Nucleus accumbens (tissue), 56 donors: ENCODE results near the gene GALNT3.
A peak's percentile ranks its signal among the peaks of the same experiment; 100 is the strongest.

ENCODE experiments used
- DNase-seq, 56 donors: peaks; one replicate each; lab custom pipeline; 2025; lab: John Stamatoyannopoulos, UW

GALNT3 gene

DNA sequence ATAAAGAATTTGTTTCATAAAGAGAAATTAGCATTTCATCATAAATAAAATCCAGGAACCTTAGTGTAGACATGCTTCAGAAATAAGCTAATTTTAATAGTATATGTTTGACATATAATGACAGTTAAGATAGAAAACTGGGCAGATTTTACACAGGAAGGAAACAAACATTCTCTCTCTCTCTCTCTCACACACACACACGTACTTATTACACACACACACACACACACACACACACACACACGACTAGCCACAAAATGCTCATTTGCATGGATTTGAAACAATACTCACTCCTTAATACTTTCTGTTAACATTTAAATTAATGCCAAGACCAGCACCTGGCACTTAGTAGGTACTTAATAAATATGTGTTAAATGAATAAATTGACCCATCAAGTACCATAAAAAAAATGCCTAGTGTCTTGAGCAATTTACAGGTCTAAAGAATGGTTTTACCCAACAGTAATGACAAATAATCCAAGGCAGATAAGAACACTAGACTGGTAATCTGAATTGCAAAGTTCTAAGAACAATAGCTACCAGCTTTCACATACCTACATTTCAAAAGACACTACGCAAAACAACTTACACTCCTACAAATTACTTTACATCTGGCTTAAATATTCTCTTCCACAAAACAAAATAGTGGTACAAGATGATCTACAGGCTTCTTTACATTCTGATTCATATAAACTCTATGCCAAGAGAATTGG lies 2.9 kb upstream of the GALNT3 start:
- DNase-seq, result no peak

DNA sequence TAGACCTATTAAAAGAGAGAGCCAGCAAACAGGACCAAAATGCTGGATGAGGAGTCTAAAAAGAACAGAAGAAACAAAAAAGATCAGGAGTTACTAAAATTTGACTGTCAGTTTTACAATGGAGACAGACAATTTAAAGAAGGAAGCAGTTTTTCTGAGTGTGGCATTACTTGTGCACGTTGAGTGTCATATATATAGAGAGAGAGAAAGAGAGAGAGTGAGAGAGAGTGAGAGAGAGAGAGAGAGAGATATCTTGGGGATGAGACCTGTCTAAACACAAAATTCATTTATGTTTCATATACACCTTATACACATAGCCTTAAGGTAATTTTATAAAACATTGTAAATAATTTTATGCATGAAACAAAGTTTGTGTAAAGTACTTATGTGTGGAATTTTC lies 2.1 kb upstream of the GALNT3 start:
- no peak for DNase-seq

DNA sequence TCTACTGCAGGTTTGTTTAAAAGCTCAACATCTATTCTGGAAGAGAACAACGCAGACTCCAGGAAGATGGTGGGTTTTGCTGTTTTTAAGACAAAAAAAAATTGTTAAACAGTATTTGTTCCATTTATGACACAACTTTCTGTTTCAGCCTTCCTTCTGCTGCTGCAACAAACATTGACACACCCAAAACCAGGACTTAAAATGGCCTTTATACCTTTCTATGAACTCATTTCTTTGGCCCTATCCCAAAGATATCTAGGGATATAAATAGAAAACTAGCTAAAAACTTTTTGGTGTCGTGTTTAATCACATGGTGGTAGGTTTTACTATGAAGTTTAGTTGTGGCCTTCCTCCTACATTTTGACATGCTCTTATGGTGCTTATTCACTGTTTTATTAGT lies 964 bp upstream of the GALNT3 start:
- no peak for DNase-seq

DNA sequence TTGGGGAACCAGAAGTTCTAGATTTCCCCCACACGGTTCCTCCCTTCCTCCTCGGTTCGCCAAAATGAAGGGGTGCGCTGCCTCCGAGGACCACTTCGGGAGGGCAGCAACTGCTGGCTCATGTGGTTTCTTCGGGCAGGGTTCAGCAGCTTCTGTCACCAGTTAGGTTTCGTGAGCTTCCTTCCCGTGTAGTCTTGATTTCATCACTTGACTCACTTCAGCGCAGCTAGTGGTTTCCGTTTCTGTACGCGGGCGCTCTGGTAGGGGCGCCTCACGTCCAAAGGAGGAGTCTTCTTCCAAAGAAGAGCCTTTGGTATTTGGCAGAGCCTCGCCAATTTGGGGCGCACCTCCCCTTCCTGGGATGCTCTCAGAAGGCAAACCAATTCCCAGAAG lies 485 bp upstream of the GALNT3 start:
- peak in 3 of 56 donors; percentile 5 to 23 (median 19) for DNase-seq

DNA sequence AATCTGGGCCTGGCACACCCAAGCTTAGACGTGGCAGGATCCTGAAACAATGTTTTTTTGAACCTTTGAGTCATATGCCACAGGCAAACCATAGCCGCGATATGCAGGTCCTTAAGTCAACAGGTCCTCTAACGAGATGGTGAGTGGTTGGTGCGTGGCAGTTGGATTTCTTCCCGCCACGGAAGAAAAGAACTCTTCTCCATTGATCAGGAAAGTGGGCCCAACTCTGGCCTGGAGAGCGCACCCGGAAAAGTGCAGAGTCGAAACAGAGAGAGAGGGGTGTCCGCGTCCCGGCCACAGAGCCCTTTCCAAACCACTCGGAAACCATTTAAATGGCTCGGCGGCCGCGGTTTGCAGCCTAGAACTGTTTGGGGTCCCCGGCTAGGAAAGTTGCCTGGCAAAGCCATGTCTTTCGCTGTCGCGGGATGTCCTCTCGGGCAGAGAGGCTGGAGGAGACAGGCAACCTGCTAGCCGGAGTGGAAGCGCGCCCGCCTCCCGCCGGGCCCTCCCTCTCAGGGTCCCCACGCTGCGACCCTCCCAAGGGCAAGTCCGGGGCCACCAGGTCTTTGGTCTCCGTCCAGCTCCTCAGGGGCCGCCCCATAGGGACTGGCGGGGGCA lies 777 bp downstream of the GALNT3 start:
- peak in 2 of 56 donors; percentile 10 to 23 for DNase-seq

DNA sequence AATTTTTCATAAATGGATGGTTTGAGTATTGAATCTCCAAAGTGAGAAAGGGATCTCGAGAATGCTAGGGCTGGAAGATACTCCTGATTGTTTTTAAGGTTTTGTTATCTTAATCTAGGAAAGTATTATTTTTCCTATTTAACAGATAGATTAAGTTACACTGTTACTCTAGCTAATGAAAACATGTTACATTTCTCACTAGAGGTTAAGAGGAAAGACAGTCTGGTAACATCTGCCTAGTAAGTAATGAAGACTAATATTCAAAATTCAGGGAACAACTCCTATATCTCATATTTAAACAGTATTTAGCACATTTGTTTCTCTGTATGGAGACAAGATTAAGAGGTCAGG lies 2.0 kb downstream of the GALNT3 start:
- no peak for DNase-seq

DNA sequence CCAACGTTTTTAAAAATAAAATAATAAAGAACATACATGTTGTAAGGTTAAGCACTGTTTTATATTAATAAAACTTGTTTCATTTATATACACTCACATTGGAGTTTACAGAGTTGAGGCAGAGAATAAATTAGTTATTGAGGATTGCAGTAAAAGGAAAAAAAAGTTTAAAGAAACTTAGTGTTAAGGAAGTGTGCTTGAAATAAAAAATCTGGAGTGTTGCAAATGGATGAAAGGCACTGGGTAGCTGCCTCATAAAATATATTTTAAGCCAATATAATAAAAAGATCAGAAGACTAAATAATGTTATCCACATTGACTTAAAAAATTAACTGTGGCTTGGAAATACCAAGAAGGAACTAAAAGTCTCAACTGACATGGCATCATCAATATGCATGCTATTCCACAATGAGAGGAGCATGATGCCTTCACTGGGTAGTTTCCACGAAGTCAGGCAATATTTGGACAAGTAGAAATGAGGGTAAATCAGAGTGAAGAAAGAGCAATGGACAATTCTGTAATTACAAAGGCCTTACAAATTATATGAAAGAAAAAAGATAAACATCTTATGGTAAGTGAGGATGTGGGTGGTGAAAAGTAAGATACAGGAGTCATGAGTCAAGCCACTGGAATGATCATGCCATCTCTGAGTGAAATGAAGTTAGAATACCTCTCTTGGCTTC lies 2.5 kb downstream of the GALNT3 start:
- DNase-seq, result no peak

DNA sequence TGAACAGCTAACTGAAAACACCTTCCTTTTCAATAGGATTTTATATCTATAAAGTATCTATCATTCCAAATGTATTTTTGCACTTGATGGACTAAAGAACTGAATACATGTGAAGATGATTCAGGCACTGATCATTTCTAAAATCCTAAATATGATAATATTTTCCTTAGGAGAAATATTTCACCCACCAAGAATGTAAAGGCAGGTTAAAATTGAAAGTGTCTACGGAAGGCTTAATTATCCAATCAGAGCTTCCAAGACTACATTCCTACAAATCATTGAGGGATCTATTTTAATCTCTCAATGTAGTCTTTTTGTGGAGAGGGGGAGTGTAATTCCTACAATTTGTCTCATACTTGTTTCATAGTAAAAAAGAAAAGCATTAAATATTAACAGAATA lies 3.6 kb downstream of the GALNT3 start:
- no peak for DNase-seq

DNA sequence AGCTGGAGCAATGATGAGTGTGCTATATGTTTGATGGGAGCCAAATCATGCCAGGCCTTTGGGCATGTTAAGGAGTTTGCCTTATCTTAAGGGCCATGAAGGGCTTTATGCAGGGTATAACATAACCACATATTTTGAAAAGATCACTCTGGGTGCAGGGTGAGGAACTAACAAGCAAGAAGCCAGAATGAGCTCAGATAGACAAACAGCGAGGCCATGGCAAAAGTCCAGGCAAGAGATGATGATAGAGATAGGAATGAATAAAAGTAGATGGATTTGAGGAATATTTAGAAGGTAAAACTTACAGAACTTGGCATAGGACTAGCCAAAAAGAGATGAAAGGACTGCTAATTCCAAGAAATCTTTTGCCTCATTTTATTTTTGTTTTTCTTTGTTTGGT lies 6.7 kb downstream of the GALNT3 start:
- DNase-seq, result no peak

DNA sequence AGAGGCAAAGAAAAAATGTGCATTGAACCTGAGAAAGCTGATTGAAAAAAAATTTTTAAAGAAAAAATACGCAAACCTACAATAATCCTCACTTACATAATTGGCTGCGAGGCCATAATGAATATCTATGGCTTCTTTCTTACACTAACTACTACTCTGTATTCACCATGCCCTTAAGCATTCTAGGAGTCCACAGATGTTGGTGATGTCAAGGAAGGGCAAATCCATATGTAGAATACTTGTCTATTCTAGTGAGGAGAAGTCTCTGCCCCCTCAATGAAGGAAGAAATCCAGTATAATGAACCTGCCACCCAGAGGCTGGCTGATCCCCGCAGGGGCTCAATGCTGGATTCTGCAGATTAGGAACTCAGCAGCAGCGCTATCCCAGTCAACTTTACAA lies 14.3 kb downstream of the GALNT3 start:
- no peak for DNase-seq

DNA sequence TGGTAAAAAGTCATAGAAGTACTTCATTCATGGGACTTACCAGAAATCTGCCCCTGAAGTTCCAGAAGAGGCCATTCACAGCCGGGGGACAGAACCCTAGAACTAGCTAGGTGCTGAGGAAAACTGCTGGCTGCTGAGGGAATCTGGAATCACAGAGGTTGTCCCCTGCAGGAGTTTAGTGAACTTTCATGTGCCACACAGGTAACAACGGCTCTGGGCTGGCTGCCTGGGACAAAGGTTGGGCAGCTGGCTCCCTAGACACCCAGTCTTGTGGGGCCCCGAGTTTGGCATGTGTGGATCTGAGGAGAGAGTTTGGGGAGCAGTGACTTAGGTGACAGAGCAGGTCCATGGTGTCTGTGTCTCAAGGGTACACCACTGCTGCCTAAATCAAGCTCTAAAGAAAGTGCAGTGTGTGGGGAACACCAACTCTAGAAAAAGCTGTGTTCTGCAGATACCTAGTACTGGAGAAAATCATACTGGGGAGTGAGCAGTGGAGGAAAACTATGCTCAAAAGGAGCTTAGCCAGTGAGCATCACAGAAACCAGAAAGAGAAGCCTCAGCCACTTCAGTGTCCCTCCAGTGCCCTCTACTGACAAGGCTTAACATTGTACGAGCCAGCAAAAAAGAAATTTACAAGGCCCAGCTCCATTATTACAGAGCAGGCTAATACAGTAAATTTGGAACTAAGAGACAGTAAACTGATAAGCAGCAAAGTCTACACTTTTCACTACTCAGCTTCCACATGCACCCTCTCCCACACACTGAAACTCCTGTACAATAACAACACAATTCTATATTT lies 15.2 kb downstream of the GALNT3 start:
- DNase-seq, result no peak

DNA sequence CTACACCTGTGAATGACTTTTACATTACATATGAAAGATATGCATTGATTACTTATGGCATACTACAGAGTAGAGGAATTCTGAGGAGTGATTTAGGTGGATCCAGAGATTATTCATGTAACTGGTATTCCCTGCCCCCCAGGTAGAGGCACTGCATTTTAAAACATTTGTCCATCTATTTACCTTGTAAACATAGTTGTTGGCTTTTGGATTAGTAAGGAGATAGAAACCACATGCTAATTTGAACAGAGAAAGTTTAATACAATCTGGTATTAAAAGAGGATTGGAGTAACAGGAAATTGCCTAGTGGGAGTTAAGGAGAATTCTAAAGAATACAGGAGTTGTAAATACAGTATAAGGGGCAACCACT lies 15.9 kb downstream of the GALNT3 start:
- DNase-seq, result no peak

DNA sequence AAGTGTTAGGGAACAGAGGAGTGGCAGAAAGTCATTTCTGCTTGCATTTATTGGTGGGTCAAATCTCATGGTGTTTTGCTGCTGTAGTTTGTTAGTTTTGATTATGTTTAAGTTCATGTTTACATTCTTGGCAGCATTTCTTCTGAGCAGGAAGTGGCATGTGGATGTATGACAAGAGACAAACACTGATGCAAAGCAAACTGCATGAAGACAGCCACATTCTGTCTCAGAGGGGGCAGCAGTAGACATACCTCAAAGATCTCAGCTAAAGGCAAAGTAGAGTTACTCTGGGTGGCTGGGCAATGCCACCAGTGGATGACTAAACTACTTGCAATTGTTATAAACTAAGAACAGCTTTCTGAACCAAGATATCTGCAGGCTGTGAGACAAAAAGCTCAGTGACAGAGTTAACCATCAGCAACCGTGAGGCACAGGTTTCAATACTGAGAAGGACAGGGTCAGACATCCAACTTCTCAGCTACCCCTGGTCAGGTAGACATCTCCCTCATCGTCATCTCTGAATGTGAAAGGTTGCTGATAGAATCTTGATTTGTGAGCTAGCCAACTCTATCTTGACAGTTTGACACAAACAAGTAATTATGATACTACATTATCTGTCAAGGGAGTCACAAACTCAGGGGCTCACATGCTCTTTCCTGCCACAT lies 16.4 kb downstream of the GALNT3 start:
- DNase-seq, result no peak

DNA sequence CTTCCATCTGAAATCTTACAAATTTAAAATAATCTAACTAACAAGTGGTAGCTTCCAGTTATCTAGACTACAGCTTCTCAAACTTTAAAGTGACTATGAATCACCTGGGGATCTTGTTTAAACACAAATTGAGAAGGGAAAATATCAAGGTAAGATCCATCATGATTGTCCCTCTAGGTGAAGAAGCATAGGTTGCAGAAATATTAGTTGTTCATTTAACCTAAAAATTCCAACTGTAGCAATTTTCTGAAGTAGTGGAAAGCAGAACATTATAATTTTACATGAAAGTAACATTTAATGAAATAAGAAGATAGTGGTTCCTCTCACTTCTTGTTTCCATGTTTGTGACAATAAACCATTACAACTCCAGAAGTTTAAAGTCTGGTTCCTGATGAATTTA lies 17.3 kb downstream of the GALNT3 start:
- no peak for DNase-seq

DNA sequence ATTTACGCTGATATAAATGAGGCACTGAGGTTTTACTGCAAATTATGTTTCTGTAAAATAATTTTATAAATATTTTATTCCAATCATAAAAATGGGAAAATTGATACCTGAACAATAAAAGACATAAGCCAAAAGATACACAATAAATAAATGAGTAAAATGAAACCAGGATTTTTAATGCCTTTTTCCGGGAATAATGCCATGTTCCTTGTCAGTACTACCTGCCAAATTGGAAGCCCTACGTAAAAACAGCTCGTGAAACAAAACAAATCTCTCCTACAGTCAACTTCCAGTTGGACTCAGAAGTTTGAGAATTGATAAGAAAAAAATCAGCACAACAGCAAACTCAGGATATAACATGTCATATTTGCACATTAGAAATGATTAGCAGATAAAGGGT lies 18.0 kb downstream of the GALNT3 start:
- no peak for DNase-seq

DNA sequence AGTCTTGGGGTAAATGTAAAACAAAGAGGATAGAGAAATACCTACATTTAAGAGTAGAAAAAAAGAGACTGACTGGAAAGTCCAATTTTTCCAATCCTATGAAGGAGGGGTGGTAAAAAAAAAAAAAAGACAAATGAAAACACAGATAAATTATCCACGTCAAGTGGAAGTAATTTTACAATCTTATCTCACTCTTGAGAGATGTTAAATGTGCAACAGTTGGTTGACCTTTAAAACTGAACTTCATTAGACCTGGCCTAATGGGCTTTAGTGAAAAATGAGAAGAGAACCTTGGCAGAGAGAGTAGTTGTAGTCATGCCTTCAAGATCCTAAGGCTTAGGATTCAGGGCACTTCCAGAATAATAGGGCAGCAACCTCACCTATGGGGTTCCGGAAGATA lies 20.4 kb downstream of the GALNT3 start:
- no peak for DNase-seq

DNA sequence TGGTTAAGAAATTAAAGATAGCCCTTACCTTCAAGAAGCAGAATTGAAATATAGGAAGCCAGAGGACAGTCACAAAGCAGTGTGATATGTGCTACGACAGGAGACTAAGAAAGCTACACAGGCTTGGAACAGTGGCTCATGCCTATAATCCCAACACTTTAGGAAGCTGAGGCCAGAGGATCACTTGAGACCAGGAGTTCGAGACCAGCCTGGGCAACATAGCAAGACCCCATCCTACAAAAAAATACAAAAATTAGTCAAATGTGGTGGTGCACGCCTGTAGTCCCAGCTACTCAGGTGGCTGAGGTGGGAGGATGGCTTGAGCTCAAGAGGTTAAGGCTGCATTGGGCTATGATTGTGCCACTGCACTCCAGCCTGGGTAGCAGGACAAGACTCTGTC lies 21.9 kb downstream of the GALNT3 start:
- DNase-seq, result no peak

DNA sequence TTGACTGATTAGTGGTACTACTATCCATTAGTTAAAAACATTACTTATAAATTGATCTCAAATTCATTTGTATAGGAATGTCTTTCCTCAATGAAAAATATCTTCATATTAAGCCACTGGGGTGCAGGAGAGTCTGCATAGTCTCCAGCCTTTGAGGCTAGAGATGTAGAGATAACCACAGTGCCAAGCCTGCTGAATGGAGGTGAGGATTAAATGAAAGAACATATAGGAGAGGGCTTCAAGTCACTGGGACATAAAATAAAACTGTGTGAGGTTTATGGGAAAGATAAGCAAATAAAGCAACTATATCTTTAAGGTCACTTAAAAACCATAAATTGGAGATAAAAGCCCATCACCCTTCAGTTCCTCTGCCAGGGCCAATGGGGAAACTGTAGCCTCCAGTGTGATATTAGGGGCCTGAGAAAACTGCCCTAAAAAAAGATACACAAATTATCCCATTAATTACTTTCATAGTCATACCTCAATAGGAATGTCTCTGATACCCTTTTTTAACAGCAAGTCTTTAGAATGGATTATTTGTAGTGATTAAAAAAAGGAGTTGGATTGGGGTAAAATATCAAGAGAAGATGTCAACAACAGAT lies 27.6 kb downstream of the GALNT3 start:
- DNase-seq, result no peak

DNA sequence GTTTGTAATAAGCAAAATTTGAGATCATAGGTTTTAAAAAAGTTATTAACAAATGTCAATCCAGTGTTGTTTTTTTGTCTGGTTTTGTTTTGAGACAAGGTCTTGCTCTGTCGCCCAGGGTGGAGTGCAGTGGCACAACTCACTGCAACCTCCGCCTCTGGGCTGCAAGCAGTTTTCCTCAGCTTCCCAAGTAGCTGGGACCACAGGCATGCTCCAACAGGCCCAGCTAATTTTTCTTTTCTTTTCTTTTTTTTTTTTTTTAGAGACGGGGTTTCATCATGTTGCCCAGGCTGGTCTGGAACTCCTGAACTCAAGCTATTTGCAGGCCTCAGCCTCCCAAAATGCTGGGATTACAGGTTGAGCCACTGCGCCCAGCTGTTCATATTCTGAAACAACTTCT lies 31.3 kb downstream of the GALNT3 start:
- DNase-seq, result no peak

DNA sequence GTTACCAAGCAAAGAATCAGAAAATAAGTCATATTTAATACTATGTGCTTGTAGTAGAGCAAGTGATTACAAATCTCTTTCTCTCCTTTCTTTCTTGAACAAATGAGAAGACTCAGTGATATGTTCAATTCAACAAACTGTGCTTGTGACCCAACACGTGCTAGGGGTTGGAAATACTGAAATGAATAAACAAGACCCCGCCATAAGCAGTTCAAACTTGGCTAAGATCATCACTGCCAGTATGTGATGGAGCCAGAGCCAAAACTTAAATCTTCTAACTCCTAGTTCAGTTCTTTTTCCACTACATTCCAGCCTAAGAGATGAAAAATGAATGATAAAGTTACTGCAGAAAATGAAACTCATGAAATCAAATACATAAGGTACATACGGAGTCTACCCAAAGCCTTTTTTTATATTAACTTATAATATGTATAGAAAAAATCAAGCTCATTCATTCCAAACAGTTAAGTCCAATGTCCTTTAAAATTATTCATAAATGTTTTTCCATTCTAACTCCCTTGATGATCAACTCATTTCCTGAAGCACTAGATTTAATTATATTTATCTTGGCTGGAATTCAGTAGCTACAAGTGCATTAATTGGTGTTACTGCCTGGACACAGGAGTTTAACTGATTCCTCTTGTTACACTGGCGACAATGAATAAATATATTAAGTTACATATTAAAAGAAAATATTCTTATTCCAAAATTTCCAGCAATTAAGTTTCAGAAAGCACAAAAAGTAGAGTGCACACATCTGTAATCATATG lies 36.0 kb downstream of the GALNT3 start:
- no peak for DNase-seq
